ENCODE results near the gene SIRPD.

DNA sequence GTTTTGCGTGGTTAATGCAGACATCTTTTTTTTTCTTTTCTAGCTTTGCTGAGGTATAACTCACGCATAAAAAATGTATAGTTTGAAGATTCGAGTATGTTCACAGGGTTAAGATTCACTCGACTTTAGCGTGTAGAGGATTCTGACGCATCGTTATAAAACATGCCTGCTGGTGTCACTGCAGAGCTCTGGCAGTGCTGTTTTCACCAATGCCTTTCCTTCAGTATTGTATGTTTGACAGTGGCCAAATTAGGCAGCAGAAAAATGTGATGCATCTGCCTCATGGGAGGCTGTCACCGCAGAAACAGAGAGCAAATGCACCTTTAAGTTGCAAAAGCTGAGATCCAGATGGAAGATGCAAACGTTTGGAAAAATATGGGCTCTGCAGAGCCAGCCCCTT, 48.3 kb downstream of the SIRPD start:
- TF ChIP-seq, protein P1, sequence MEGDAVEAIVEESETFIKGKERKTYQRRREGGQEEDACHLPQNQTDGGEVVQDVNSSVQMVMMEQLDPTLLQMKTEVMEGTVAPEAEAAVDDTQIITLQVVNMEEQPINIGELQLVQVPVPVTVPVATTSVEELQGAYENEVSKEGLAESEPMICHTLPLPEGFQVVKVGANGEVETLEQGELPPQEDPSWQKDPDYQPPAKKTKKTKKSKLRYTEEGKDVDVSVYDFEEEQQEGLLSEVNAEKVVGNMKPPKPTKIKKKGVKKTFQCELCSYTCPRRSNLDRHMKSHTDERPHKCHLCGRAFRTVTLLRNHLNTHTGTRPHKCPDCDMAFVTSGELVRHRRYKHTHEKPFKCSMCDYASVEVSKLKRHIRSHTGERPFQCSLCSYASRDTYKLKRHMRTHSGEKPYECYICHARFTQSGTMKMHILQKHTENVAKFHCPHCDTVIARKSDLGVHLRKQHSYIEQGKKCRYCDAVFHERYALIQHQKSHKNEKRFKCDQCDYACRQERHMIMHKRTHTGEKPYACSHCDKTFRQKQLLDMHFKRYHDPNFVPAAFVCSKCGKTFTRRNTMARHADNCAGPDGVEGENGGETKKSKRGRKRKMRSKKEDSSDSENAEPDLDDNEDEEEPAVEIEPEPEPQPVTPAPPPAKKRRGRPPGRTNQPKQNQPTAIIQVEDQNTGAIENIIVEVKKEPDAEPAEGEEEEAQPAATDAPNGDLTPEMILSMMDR (IDR thresholded peaks at IDR 0.05) = no peak
- no peak for TF ChIP-seq POLR2A (IDR thresholded peaks at IDR 0.05)
